Right lobe of liver (tissue), 6 donors: ENCODE data around the gene SNAPC2. TPM values are rescaled to one million over a fixed set of nuclear protein-coding genes. Genes with fewer than 3 reads are reported as not detected.
"Not testable (repeated sequence)": the region's sequence is repeated elsewhere in the genome, so short reads cannot be mapped to it uniquely, and the experiment has no call there.

ENCODE experiments used
- ATAC-seq, 4 donors: fragments of 200-7000 bp; cut with Tn5 transposase; one replicate each; pipeline ENCODE4 v1.9.1; 2020; ENCODE audit warnings: mild to moderate bottlenecking in 4 of 4, moderate library complexity in 4 of 4
- DNase-seq, 3 donors: peaks; one replicate each; pipeline ENCODE4 v3.0.0-alpha.2; 2020
- H3K27ac ChIP-seq, 3 donors: fragments of 200-600 bp; one replicate each; pipeline ENCODE4 v1.8.0; 2022
- H3K27me3 ChIP-seq, 2 donors: fragments of 200-600 bp; one replicate each; pipeline ENCODE4 v1.8.0; 2022
- H3K36me3 ChIP-seq, 4 donors: fragments of 200-600 bp; sonication (generic) in 1 of 4; one replicate each; pipeline versions ENCODE4 v1.5.1 to v1.8.0; 2017 to 2022; ENCODE audit warnings: control low read depth in 1 of 4
- H3K4me1 ChIP-seq, 4 donors: fragments of 200-600 bp; sonication (generic) in 1 of 4; one replicate each; pipeline versions ENCODE4 v1.5.1 to v1.8.0; 2017 to 2022; ENCODE audit warnings: control low read depth in 1 of 4
- H3K4me3 ChIP-seq, 3 donors: fragments of 200-600 bp; one replicate each; pipeline ENCODE4 v1.8.0; 2022
- H3K9me3 ChIP-seq, 4 donors: fragments of 200-600 bp; sonication (generic) in 1 of 4; one replicate each; pipeline versions ENCODE4 v1.5.1 to v1.8.0; 2017 to 2022; ENCODE audit warnings: control low read depth in 1 of 4
- POLR2A ChIP-seq: fragments of 450-650 bp; IDR thresholded peaks from one replicate; pipeline ENCODE4 v1.6.1; 2017; ENCODE audit warnings: antibody characterized with exemption, mild to moderate bottlenecking
- WGBS: methylation state at CpG from one replicate; pipeline ENCODE4 v1.1.6; 2018; ENCODE audit warnings: low coverage, low lambda C conversion rate; ENCODE audit not compliant: insufficient coverage; ENCODE audit errors: missing lambda C conversion rate; 5-methylcytosine and 5-hydroxymethylcytosine counted together
- intact Hi-C, 2 donors: fragments of 100-400 bp; cut with DNase I; formaldehyde crosslinking; loops; one replicate each; pipeline versions ENCODE4 v1.11.2 to v1.14.1; 2022
- total RNA-seq, 6 experiments: library from RNA; depleted of rRNA in 2 of 6; stranded (reverse); fragments of >200 nt in 2 of 6; fragmentation: NEBNext Ultra II Directional in 3 of 6; extraction: Animal tissue kit (Norgen Biotek cat#: 25700) in 3 of 6; gene quantifications; one replicate each; pipeline versions ENCODE4 v1.1.0 to v1.2.4, GENCODE V29; 2016 to 2023
- TF ChIP-seq, protein P1 (sequence below), 4 donors: fragments of 200-600 bp in 3 of 4; fragments of 450-650 bp in 1 of 4; IDR thresholded peaks; one replicate each; pipeline versions ENCODE4 v1.5.1 to v1.8.0; 2016 to 2022; ENCODE audit warnings: antibody characterized with exemption in 4 of 4, mild to moderate bottlenecking in 2 of 4
- donor health status: DM: no; HTN: yes; CAD: no.
- donor health status: DM: no; HTN: no; CAD: no.
- donor health status: DM: no; HTN: no; CAD: no.
- donor health status: DM: no; HTN: yes; CAD: no.
- donor health status: DM: no; HTN: yes; CAD: no.

The SNAPC2 gene
- total RNA-seq, 6 experiments from 2014 or later, result 3.5 to 7.8 (median 5.2) TPM

DNA sequence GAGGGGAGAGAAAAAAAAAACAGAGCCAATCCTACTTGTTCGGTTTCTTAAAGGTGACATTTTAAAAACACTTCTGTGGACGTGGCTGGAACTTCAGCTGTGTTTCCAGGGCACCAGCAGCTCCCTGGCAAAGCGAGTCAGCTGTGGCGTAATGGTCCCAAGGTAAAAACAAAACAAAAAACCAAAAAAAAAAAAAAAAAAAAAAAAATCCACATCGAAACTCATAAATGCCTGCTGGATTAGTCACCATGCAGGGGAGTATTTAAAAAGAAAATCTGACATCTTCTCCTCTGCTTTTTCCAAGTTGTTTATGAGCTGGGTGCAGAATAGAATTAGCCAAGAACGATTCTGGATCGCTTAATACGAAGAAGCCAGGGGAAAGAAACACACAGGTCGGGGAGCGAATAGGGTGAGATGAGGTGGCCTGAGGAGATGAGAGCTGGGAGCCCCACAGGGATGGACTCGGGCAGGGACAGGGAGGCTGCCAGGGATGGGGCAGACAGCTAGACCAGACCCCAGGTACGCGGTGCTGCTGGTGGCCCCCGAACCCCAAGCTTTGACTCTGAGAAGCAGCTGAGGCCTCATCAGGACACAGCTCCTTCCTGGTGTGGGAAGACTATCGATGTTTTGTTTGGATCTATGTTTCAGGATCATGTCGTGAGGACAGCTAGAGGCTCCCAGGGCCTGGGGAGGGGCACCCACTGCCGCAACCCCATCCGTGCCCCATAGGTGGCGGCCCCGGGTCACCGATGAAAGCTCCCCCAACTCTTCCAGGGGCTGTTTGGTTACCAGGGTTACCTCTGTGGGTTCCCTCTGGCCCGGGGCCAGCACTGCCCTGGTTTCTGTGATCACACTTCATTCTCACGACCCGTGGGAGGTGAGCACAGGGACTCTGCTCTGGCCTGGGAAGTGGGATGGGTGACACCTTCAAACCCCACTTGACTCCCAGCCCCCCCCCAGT, 8.9 kb downstream of the SNAPC2 start:
- 77% methylated on average over 14 of the region's 24 CpGs for WGBS
- TF ChIP-seq, protein P1, sequence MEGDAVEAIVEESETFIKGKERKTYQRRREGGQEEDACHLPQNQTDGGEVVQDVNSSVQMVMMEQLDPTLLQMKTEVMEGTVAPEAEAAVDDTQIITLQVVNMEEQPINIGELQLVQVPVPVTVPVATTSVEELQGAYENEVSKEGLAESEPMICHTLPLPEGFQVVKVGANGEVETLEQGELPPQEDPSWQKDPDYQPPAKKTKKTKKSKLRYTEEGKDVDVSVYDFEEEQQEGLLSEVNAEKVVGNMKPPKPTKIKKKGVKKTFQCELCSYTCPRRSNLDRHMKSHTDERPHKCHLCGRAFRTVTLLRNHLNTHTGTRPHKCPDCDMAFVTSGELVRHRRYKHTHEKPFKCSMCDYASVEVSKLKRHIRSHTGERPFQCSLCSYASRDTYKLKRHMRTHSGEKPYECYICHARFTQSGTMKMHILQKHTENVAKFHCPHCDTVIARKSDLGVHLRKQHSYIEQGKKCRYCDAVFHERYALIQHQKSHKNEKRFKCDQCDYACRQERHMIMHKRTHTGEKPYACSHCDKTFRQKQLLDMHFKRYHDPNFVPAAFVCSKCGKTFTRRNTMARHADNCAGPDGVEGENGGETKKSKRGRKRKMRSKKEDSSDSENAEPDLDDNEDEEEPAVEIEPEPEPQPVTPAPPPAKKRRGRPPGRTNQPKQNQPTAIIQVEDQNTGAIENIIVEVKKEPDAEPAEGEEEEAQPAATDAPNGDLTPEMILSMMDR (IDR thresholded peaks at IDR 0.05), result peak in 1 of 4 donors; percentile 12
- TF ChIP-seq POLR2A, result no peak
- DNase-seq, result peak; percentile 42 to 55 (median 54)

GRCh38 chr19:7930030-7930429, 9.9 kb downstream of the SNAPC2 start:
- H3K27me3 ChIP-seq, H3K27ac ChIP-seq, H3K9me3 ChIP-seq, ATAC-seq, DNase-seq, intact Hi-C loops, H3K4me3 ChIP-seq: not testable (repeated sequence)
- H3K36me3 ChIP-seq, result peaks cover 0 to 46% (median 28%) of the 10 kb centered on the region in 4 donors
- WGBS, result 85% methylated on average over 5 of the region's 11 CpGs
- H3K4me1 ChIP-seq, result peaks cover 0 to 10% (median 0%) of the 10 kb centered on the region in 4 donors

More for the DNA sequence above, 8.9 kb downstream of the SNAPC2 start:
- no peak overlapping the region for H3K4me3 ChIP-seq
- H3K4me1 ChIP-seq, result peaks cover 0 to 6% (median 0%) of the 10 kb centered on the region in 4 donors
- H3K27me3 ChIP-seq, result no peaks in the 10 kb centered on the region
- no peaks in the 10 kb centered on the region for H3K9me3 ChIP-seq
- no peak overlapping the region for H3K27ac ChIP-seq
- H3K36me3 ChIP-seq, result peaks cover 0 to 37% (median 24%) of the 10 kb centered on the region in 4 donors
- no peak for ATAC-seq
- intact Hi-C loops, result no loop called here

DNA sequence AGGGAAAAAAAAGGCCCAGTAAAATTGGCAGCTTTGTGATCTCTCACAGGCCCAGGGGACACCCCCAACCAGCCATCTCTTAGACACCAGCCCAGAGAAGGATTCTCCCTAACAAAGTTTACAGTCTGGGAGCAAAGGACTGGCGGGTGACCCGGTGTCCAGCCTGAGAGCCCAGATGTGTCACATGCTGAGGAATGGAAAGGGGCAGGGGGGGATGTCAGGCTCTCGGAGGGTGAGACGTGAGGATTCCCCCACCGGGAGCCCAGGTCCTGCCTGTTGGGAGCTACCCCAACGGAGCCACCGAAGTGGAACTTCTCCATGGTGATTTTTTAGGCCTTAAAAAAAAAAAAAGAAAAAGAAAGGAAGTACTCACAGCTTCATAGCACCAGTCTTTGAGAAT, 10.6 kb downstream of the SNAPC2 start:
- Histone ChIP-seq H3K4me3 (no peak overlapping the region), H3K36me3 (peaks cover 0 to 52% (median 32%) of the 10 kb centered on the region in 4 donors), H3K9me3 (no peaks in the 10 kb centered on the region), H3K4me1 (peaks cover 0 to 9% (median 0%) of the 10 kb centered on the region in 4 donors), H3K27me3 (no peaks in the 10 kb centered on the region), H3K27ac (no peak overlapping the region)
- no peak for TF ChIP-seq POLR2A
- TF ChIP-seq, protein P1 (IDR thresholded peaks at IDR 0.05), result no peak
- intact Hi-C loops, result no loop called here
- no peak for DNase-seq
- 93% methylated on average over 5 of the region's 7 CpGs for WGBS
- ATAC-seq, result no peak

GRCh38 chr19:7931221-7932061, 11.3 kb downstream of the SNAPC2 start:
- DNase-seq (peak in 1 of 3 donors; percentile 52), ATAC-seq (no peak)
- no peaks in the 10 kb centered on the region for H3K9me3 ChIP-seq
- H3K27me3 ChIP-seq, result no peaks in the 10 kb centered on the region
- WGBS, result 88% methylated on average over 17 of the region's 36 CpGs
- no peak for TF ChIP-seq POLR2A
- TF ChIP-seq, protein P1 (IDR thresholded peaks at IDR 0.05), result no peak
- no peak overlapping the region for H3K27ac ChIP-seq
- no peak overlapping the region for H3K4me3 ChIP-seq
- H3K4me1 ChIP-seq, result peaks cover 0 to 9% (median 0%) of the 10 kb centered on the region in 4 donors
- peaks cover 0 to 58% (median 35%) of the 10 kb centered on the region in 4 donors for H3K36me3 ChIP-seq
- intact Hi-C loops, result no loop called here
